Left renal pelvis (tissue), 4 donors: Measurements from ENCODE around the gene PCDHB3. TPM values are rescaled to one million over a fixed set of nuclear protein-coding genes. Genes with fewer than 3 reads are reported as not detected.
"Not testable (repeated sequence)": the region's sequence is repeated elsewhere in the genome, so short reads cannot be mapped to it uniquely, and the experiment has no call there.

Source experiments
- DNase-seq, 4 donors: peaks; one replicate each; pipeline ENCODE4 v3.0.0-alpha.2; 2013; ENCODE audit warnings: low read depth in 4 of 4, low spot score in 3 of 4
- polyA plus RNA-seq, 4 donors: library from polyadenylated mRNA; unstranded; fragments of 120-200 nt; gene quantifications; one replicate each; pipeline ENCODE4 v1.2.1, GENCODE V29; 2013; ENCODE audit not compliant: insufficient read length in 4 of 4

PCDHB3 gene
- polyA plus RNA-seq, 4 donors: 3.0 to 4.9 (median 3.5) TPM

DNA sequence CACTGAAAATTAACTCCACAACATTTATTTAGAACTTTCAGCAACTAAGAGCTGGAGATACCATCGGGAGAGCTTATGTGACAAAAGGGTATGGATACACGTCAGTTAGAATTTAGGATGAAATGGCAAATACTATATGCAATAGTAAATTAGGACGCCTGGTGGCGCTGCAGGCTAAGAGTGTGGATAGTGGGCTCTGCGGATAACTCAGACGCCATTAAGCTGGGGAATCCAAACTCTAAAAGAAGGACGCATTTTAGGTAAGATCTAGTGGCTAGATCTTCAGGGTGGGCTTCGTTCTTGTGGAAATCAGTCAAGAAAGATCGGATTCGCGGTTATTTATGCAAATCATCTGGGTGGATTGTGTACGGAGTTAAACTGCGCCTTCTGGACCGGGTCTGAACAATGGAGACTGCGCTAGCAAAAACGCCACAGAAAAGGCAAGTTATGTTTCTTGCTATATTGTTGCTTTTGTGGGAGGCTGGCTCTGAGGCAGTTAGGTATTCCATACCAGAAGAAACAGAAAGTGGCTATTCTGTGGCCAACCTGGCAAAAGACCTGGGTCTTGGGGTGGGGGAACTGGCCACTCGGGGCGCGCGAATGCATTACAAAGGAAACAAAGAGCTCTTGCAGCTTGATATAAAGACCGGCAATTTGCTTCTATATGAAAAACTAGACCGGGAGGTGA lies 34.9 kb downstream of the PCDHB3 start, which contains the start of gene PCDHB5:
TSS of gene PCDHB5 (plus strand) at position 177 of the 688 bp plus-strand sequence. CDS start at position 406, 229 bp downstream.
- no peak for DNase-seq

DNA sequence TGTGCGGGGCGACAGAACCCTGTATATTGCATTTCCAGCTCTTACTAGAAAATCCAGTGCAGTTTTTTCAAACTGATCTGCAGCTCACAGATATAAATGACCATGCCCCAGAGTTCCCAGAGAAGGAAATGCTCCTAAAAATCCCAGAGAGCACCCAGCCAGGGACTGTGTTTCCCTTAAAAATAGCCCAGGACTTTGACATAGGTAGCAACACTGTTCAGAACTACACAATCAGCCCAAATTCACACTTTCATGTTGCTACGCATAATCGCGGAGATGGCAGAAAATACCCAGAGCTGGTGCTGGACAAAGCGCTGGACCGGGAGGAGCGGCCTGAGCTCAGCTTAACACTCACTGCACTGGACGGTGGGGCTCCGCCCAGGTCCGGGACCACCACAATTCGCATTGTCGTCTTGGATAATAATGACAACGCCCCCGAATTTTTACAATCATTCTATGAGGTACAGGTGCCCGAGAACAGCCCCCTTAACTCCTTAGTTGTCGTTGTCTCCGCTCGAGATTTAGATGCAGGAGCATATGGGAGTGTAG lies 35.5 kb downstream of the PCDHB3 start:
- DNase-seq: no peak

DNA sequence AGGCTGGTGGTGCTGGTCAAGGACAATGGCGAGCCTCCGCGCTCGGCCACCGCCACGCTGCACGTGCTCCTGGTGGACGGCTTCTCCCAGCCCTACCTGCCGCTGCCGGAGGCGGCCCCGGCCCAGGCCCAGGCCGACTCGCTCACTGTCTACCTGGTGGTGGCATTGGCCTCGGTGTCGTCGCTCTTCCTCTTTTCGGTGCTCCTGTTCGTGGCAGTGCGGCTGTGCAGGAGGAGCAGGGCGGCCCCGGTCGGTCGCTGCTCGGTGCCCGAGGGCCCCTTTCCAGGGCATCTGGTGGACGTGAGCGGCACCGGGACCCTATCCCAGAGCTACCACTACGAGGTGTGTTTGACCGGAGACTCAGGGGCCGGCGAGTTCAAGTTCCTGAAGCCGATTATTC lies 37.1 kb downstream of the PCDHB3 start:
- not testable (repeated sequence) for DNase-seq

DNA sequence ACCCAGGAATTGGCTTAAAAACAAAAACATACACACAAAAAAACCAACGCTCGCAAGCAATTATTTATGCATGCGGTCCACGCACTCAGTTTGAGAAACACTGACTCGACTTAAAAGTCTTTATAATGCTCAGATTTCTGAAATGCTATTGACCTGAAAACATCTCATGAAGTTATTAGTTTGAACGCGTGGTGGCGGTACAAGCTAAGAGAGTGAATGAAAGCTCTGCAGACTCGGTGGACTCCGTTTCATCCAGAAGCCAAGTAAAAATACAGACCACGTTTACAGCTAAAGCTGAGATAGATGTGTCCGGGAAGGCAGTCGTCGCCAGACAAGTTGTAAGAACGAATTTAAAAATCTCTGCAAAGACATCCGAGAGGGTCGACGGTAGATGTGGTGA lies 49.5 kb downstream of the PCDHB3 start, which contains the start of gene PCDHB6:
TSS of gene PCDHB6 (plus strand) at position 246 of the 400 bp plus-strand sequence. CDS start 201 bp downstream, outside the sequence.
- DNase-seq: no peak

DNA sequence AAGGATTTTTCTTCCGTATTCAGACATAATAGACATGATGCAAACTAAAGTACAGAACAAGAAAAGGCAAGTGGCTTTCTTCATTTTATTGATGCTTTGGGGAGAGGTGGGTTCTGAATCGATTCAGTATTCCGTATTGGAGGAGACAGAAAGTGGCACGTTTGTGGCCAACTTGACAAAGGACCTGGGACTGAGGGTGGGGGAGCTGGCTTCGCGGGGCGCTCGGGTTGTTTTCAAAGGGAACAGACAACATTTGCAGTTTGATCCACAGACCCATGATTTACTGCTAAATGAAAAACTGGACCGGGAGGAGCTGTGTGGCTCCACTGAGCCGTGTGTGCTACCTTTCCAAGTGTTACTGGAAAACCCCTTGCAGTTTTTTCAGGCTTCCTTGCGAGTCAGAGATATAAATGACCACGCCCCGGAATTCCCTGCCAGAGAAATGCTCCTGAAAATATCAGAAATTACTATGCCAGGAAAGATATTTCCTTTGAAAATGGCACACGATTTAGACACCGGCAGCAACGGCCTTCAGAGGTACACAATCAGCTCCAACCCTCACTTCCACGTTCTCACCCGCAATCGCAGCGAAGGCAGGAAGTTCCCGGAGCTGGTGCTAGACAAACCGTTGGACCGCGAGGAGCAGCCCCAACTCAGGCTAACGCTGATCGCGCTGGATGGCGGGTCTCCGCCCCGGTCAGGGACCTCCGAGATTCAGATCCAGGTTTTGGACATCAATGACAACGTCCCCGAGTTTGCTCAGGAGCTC lies 50.1 kb downstream of the PCDHB3 start:
- DNase-seq: no peak

DNA sequence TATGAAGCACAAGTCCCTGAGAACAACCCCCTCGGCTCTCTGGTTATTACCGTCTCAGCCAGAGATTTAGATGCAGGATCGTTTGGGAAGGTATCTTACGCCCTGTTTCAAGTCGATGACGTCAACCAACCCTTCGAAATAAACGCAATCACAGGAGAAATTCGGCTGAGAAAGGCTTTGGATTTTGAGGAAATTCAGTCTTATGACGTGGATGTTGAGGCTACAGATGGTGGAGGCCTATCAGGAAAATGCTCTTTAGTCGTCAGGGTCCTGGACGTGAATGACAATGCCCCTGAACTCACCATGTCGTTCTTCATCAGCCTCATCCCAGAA lies 50.7 kb downstream of the PCDHB3 start:
- no peak for DNase-seq

DNA sequence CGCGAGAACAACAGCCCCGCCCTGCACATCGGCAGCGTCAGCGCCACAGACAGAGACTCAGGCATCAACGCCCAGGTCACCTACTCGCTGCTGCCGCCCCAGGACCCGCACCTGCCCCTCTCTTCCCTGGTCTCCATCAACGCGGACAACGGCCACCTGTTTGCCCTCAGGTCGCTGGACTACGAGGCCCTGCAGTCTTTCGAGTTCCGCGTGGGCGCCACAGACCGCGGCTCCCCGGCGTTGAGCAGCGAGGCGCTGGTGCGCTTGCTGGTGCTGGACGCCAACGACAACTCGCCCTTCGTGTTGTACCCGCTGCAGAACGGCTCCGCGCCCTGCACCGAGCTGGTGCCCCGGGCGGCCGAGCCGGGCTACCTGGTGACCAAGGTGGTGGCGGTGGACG lies 51.4 kb downstream of the PCDHB3 start:
- DNase-seq: not testable (repeated sequence)

DNA sequence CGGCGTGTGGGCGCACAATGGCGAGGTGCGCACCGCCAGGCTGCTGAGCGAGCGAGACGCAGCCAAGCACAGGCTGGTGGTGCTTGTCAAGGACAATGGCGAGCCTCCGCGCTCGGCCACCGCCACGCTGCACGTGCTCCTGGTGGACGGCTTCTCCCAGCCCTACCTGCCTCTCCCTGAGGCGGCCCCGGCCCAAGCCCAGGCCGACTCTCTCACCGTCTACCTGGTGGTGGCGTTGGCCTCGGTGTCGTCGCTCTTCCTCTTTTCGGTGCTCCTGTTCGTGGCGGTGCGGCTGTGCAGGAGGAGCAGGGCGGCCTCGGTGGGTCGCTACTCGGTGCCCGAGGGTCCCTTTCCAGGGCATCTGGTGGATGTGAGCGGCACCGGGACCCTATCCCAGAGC lies 51.8 kb downstream of the PCDHB3 start:
- DNase-seq: not testable (repeated sequence)

Other genes starting within 250 kb of the PCDHB3 start
- 1 to 10 TPM in 1 of 4 donors, under 1 TPM in 3; 0.10 to 1.4 (median 0.65) TPM for gene PCDHA10, start 244.6 kb upstream of the PCDHB3 start, polyA plus RNA-seq
- under 1 TPM; 0.17 to 0.38 (median 0.24) TPM for gene PCDHA11, start 231.5 kb upstream of the PCDHB3 start, polyA plus RNA-seq
- gene PCDHA12, start 225.2 kb upstream of the PCDHB3 start, polyA plus RNA-seq: under 1 TPM; 0.04 to 0.82 (median 0.14) TPM
- gene PCDHA13, start 218.3 kb upstream of the PCDHB3 start, polyA plus RNA-seq: under 1 TPM in 3 of 4 donors, not detected in 1; 0.07 to 0.33 (median 0.09) TPM
- under 1 TPM; 0.09 to 0.52 (median 0.11) TPM for gene PCDHAC1, start 174.2 kb upstream of the PCDHB3 start, polyA plus RNA-seq
- gene PCDHAC2, start 134.0 kb upstream of the PCDHB3 start, polyA plus RNA-seq: 1 to 10 TPM in 2 of 4 donors, under 1 TPM in 2; 0.62 to 1.6 (median 1.0) TPM
- gene PCDHB1, start 49.1 kb upstream of the PCDHB3 start, polyA plus RNA-seq: under 1 TPM; 0.04 to 0.15 (median 0.10) TPM
- 1 to 10 TPM; 3.5 to 7.9 (median 6.0) TPM for gene PCDHB2, start 5.9 kb upstream of the PCDHB3 start, polyA plus RNA-seq
- gene PCDHB4, start 21.3 kb downstream of the PCDHB3 start, polyA plus RNA-seq: 1 to 10 TPM; 1.3 to 5.8 (median 2.2) TPM
- 10 to 100 TPM in 1 of 4 donors, 1 to 10 TPM in 3; 5.6 to 10.5 (median 8.0) TPM for gene PCDHB5, start 34.7 kb downstream of the PCDHB3 start, polyA plus RNA-seq
- gene PCDHB6, start 49.6 kb downstream of the PCDHB3 start, polyA plus RNA-seq: 1 to 10 TPM; 2.5 to 4.5 (median 3.4) TPM
- 1 to 10 TPM; 4.0 to 7.9 (median 5.6) TPM for gene PCDHB7, start 72.2 kb downstream of the PCDHB3 start, polyA plus RNA-seq
- gene PCDHB8, start 77.3 kb downstream of the PCDHB3 start, polyA plus RNA-seq: 1 to 10 TPM; 1.2 to 3.5 (median 2.7) TPM
- 1 to 10 TPM; 4.9 to 8.4 (median 5.7) TPM for gene PCDHB16, start 81.9 kb downstream of the PCDHB3 start, polyA plus RNA-seq
- gene PCDHB9, start 86.7 kb downstream of the PCDHB3 start, polyA plus RNA-seq: 1 to 10 TPM; 3.7 to 5.1 (median 4.5) TPM
- gene PCDHB10, start 91.9 kb downstream of the PCDHB3 start, polyA plus RNA-seq: 10 to 100 TPM in 2 of 4 donors, 1 to 10 TPM in 2; 5.4 to 11.3 (median 8.3) TPM
- 1 to 10 TPM; 4.9 to 7.0 (median 6.5) TPM for gene PCDHB11, start 99.2 kb downstream of the PCDHB3 start, polyA plus RNA-seq
- 1 to 10 TPM; 4.9 to 8.6 (median 5.5) TPM for gene PCDHB12, start 108.2 kb downstream of the PCDHB3 start, polyA plus RNA-seq
- 1 to 10 TPM; 5.5 to 8.1 (median 5.9) TPM for gene PCDHB13, start 113.4 kb downstream of the PCDHB3 start, polyA plus RNA-seq
- gene PCDHB14, start 122.9 kb downstream of the PCDHB3 start, polyA plus RNA-seq: 10 to 100 TPM in 3 of 4 donors, 1 to 10 TPM in 1; 9.9 to 13.5 (median 10.6) TPM
- gene PCDHB15, start 144.9 kb downstream of the PCDHB3 start, polyA plus RNA-seq: 10 to 100 TPM; 14.7 to 17.6 (median 16.6) TPM
- gene SLC25A2, start 203.6 kb downstream of the PCDHB3 start, polyA plus RNA-seq: under 1 TPM in 1 of 4 donors, not detected in 3; 0.17 TPM
- 100 to 1,000 TPM; 142 to 184 (median 157) TPM for gene TAF7, start 220.3 kb downstream of the PCDHB3 start, polyA plus RNA-seq
- gene PCDHGA1, start 230.0 kb downstream of the PCDHB3 start, polyA plus RNA-seq: 1 to 10 TPM in 1 of 4 donors, under 1 TPM in 3; 0.47 to 1.1 (median 0.84) TPM
- gene PCDHGA2, start 238.3 kb downstream of the PCDHB3 start, polyA plus RNA-seq: 10 to 100 TPM in 1 of 4 donors, 1 to 10 TPM in 3; 5.0 to 12.8 (median 7.0) TPM
- gene PCDHGA3, start 243.4 kb downstream of the PCDHB3 start, polyA plus RNA-seq: 1 to 10 TPM; 2.3 to 6.2 (median 3.8) TPM
- 1 to 10 TPM; 1.7 to 2.1 (median 1.9) TPM for gene PCDHGB1, start 249.6 kb downstream of the PCDHB3 start, polyA plus RNA-seq